GM12865 (cell line): ENCODE data around the gene ECHDC3.
"Not testable (repeated sequence)": the region's sequence is repeated elsewhere in the genome, so short reads cannot be mapped to it uniquely, and the experiment has no call there.

Experiments used
- DNase-seq: peaks from one replicate; pipeline ENCODE4 v3.0.0; 2010; ENCODE audit warnings: low read depth
- H3K4me3 ChIP-seq: 2 replicates; pipeline ENCODE4 v1.5.1; 2011; ENCODE audit warnings: mild to moderate bottlenecking, low read depth, low read length, control low read depth
- TF ChIP-seq, protein P1 (sequence below): IDR thresholded peaks from 2 replicates; pipeline ENCODE4 v1.5.1; 2011; ENCODE audit warnings: low read length, control low read depth, low read depth, inconsistent platforms; ENCODE audit not compliant: insufficient read depth; ENCODE audit errors: missing control alignments

Gene ECHDC3

DNA sequence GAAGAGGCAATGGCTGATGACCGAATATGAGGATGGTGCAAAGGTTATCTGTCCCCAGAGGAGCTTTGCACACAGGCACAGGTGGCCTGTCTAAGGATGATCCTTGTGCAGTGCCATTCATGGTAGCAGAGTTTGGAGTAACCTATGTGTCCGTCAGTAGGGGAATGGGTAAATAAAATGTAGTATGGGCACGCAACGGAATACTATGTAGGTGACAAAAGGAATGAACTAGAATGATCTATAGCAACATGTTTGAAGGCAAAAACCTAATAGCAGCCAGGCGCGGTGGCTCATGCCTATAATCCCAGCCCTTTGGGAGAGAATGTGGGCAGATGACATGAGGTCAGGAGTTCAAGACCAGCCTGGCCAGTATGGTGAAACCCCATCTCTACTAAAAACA, 41.6 kb upstream of the ECHDC3 start:
- TF ChIP-seq, protein P1, sequence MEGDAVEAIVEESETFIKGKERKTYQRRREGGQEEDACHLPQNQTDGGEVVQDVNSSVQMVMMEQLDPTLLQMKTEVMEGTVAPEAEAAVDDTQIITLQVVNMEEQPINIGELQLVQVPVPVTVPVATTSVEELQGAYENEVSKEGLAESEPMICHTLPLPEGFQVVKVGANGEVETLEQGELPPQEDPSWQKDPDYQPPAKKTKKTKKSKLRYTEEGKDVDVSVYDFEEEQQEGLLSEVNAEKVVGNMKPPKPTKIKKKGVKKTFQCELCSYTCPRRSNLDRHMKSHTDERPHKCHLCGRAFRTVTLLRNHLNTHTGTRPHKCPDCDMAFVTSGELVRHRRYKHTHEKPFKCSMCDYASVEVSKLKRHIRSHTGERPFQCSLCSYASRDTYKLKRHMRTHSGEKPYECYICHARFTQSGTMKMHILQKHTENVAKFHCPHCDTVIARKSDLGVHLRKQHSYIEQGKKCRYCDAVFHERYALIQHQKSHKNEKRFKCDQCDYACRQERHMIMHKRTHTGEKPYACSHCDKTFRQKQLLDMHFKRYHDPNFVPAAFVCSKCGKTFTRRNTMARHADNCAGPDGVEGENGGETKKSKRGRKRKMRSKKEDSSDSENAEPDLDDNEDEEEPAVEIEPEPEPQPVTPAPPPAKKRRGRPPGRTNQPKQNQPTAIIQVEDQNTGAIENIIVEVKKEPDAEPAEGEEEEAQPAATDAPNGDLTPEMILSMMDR: no peak
- DNase-seq: no peak
- no peak overlapping the region for H3K4me3 ChIP-seq

DNA sequence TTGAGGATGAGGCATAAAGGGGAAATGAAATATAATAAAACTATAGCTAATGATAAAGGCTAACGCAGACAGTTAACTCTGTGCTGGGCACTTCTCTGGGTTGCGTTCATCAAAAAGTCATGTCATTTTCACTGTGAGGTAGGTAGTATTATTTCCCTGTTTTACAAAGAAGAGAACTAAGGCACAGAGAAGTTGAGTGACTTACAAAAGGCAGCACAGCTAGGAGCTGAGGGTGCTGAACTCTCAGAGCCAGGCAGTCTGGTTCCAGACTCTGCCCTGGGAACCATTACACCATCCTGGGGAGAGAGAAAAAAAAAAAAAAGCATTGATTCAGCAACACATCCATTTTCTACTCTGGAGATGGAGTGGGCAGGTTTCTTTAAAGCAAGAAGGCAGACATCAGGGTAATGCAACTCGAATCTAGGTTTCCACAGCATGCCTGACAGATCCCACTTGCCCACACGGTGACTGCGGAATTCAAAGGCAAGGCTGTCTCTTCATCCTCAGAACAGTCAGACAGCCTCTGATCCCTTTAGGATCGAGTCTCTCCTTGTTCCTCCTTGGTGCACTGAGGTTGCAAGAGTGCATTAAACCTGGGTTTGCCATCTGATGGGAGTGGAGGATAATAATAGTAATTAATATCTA, 40.6 kb upstream of the ECHDC3 start:
- TF ChIP-seq, protein P1: no peak
- DNase-seq: no peak
- no peak overlapping the region for H3K4me3 ChIP-seq

DNA sequence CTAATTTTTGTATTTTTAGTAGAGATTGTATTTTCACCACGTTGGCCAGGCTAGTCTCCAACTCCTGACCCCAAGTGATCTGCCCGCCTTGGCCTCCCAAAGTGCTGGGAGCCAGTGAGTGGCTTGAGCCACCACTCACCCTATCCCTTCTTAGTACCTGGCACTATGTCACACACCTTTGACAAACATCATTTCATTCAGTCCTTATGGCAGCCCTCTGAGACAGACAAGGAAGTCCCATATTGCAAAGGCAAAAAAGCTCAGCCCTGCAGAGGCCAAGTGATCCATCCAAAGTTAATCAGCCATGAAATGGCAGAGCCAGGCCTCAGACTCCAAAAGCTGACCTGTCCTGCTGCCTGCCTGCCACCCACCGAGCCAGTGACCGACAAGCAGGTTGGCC, 39.9 kb upstream of the ECHDC3 start:
- DNase-seq: no peak
- TF ChIP-seq, protein P1: no peak
- H3K4me3 ChIP-seq: no peak overlapping the region

DNA sequence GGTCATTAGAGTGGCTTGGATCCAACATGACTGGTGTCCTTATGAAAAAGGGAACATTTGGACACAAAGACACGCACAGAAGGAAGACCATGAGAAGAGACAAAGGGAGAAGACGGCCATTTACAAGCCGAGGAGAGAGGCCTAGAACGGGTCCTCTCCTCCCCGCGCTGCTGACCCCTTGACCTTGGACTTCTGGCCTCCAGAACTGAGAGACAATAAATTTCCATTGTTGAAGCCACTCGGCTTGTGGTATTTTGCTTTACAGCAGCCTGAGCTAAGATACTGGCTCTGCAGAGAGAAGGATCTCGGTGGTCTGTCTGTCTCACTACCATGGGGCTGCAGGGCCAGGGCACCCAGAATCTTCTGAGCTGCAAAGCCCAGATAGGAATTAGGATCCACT, 38.1 kb upstream of the ECHDC3 start:
- TF ChIP-seq, protein P1: no peak

DNA sequence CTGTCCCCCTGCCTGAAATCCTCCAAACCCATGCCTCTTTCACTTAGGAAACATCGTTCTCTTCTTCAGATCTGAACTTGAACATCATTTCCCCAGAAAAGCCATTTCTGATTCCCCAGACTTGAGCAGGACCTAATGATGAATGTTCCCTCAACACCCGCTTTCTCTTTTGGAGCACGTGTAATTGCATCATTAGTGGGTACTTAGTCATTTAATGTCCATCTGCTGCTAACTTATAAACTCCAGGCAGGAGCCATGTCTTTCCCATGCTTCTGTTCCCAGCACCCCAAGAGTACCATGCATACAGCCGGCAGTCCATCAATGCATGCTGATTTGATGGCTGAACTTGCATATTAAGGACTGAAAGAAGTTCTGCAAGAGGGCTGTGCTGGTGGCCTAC, 36.5 kb upstream of the ECHDC3 start:
- DNase-seq: no peak
- TF ChIP-seq, protein P1: no peak
- no peak overlapping the region for H3K4me3 ChIP-seq

More for the DNA sequence above, 38.1 kb upstream of the ECHDC3 start:
- no peak overlapping the region for H3K4me3 ChIP-seq
- DNase-seq: no peak

DNA sequence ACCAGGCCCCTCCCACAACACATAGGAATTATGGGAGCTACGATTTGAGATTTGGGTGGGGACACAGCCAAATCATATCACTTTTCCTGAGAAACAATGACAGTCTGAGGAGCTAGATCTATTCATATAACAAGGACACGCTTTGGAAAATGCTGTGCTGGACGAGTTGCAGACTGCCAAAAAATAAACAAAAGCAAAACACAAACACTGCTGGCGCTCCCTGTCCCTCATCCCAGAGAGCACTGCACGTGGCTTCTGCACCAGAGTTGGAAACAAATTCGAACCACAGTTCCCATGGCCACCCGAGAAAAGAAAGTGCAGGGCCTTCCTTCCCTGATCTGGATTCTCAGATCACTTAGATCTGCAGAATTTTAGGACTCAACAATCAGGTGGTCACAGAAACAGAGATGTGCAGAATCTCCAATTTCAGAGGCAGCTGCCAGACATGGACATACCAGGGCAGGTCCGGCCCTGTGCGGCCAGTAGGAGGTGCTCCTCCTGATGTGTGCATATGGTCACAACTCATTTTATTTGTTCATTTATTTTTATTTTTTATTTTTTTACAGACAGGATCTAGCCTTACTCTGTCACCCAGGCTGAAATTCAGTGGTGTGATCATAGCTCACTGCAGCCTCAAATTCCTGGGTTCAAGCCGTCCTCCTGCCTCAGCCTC, 35.2 kb upstream of the ECHDC3 start:
- DNase-seq: no peak
- TF ChIP-seq, protein P1: peak; percentile 5
- H3K4me3 ChIP-seq: no peak overlapping the region

DNA sequence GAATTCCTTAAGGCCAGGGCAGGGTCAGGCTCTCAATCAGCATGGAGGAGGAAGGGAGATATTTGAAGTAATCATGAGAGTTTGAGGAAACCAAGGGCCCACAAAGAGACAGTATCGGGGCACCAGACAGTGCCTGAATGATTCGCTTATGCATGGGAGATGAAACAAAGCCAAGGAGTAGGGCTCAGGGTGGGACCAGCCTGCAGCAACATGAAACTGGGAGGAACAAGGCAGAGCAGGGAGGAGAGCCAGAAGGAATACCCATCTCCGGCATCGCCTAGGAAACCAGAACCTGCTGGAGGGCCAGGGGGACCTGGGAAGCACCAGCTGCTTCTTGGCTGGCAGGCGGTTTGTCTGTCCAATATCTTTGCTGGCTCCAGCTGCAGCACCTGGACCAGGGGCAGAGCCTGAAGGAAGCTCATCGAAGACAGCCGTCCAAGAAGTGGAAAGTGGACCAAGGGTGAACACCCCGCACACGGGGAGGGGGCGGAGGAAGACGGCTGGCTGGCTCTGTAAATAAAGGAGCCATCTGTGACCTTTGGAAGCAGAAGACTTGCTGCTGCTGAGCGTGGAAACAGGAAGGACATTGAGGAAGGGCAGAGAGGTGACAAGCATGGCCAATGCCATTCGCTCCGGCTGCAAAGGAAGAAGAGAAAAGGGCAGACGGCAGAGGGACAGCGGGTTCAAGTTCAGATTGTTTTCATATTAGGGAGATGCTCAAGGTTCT, 34.4 kb upstream of the ECHDC3 start:
- DNase-seq: no peak
- TF ChIP-seq, protein P1: no peak
- no peak overlapping the region for H3K4me3 ChIP-seq

DNA sequence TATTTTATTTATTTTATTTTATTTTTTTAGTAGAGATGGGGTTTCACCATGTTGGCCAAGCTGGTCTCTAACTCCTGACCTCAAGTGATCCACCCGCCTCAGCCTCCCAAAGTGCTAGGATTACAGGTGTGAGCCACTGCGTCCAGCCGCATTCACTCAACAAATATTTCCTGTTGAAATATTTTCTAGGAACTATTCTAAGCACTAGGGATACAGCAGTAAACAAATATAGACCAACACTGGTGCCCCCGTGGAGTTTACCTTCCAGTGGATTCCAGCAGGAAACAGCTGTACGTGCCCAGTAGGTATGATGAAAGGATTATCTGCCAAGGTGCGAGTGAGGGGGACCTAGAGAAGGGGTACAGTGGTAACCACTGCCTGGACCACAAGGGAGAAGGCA, 33.4 kb upstream of the ECHDC3 start:
- H3K4me3 ChIP-seq, DNase-seq: not testable (repeated sequence)
